ENCODE data around the gene DOCK2.

DOCK2 gene

DNA sequence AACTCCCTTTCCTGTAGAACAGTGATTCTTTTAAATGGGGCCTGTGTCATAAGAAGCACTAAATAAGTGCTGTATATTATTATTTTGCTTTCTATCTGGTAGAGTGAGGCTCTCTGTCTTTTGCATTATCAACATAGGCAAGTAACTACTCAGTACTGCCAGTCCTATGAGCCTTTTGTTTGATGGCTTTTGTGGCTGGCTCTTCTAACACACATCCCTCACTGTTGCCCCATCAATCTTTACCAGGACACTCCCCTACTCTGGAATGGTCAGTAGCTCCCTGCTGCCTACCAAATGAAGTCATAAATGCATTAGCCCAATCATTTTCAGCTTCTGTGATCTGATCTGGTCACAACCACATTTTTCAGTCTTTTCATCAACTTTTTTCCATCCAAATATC, 205.6 kb downstream of the DOCK2 start:
- Histone ChIP-seq H3K4me2 (ENCODE audit: low read depth, low read length, poor library complexity, severe bottlenecking) (no peak overlapping the region), H2AFZ (ENCODE audit: low read length) (no peak overlapping the region), H3K36me3 (ENCODE audit: insufficient read depth, low read length) (peaks cover 35% of the 10 kb centered on the region; the same call in 1 of the 2 replicates), H3K4me3 (ENCODE audit: low read length, poor library complexity, severe bottlenecking) (no peak overlapping the region), H4K20me1 (ENCODE audit: insufficient read depth, low read length, poor library complexity, severe bottlenecking) (no peaks in the 10 kb centered on the region), H3K9ac (ENCODE audit: low read depth, low read length, poor library complexity, severe bottlenecking) (no peak overlapping the region), H3K79me2 (ENCODE audit: insufficient read depth, low read length) (no peaks in the 10 kb centered on the region), H3K4me1 (ENCODE audit: insufficient read depth, low read length, poor library complexity, severe bottlenecking) (no peaks in the 10 kb centered on the region), H3F3A (ENCODE audit: low read depth) (no peaks in the 10 kb centered on the region), H3K9me2 (replicated peaks; ENCODE audit: low read depth, low read length) (no peaks in the 10 kb centered on the region), H3K9me3 (ENCODE audit: insufficient read depth, low read depth, low read length) (no peaks in the 10 kb centered on the region), H3K27me3 (ENCODE audit: insufficient read depth, low read length, poor library complexity, severe bottlenecking) (no peaks in the 10 kb centered on the region)
- no peak for TF ChIP-seq EZH2phosphoT487 (IDR thresholded peaks at IDR 0.05; ENCODE audit: borderline replicate concordance)
- TF ChIP-seq, protein P1, sequence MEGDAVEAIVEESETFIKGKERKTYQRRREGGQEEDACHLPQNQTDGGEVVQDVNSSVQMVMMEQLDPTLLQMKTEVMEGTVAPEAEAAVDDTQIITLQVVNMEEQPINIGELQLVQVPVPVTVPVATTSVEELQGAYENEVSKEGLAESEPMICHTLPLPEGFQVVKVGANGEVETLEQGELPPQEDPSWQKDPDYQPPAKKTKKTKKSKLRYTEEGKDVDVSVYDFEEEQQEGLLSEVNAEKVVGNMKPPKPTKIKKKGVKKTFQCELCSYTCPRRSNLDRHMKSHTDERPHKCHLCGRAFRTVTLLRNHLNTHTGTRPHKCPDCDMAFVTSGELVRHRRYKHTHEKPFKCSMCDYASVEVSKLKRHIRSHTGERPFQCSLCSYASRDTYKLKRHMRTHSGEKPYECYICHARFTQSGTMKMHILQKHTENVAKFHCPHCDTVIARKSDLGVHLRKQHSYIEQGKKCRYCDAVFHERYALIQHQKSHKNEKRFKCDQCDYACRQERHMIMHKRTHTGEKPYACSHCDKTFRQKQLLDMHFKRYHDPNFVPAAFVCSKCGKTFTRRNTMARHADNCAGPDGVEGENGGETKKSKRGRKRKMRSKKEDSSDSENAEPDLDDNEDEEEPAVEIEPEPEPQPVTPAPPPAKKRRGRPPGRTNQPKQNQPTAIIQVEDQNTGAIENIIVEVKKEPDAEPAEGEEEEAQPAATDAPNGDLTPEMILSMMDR (conservative IDR thresholded peaks at IDR 0.05; ENCODE audit: low read length), result no peak

DNA sequence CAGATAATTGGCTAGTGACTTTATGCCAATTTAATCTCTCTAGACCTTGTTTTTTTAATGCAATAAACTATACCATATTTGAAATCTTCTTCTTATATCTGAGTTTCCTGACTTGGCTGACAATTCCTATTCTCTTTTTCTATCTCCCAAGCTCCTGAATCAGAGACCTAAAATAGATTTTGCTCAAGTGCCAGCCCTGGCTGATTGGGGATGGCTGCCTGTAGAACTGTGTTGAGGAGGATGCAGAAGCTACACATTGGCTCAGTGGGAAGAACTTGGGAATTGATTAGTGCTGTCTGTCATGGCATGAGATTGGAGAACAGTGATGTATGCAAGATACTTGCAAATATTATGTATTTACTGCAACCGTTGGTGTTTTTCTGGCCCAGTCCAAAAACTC, 210.4 kb downstream of the DOCK2 start:
- no peaks in the 10 kb centered on the region for H3K79me2 ChIP-seq (ENCODE audit: insufficient read depth, low read length)
- H4K20me1 ChIP-seq (ENCODE audit: insufficient read depth, low read length, poor library complexity, severe bottlenecking), result no peaks in the 10 kb centered on the region
- no peak overlapping the region for H2AFZ ChIP-seq (ENCODE audit: low read length)
- H3K4me3 ChIP-seq (ENCODE audit: low read length, poor library complexity, severe bottlenecking), result no peak overlapping the region
- peaks cover 32% of the 10 kb centered on the region; the same call in 1 of the 2 replicates for H3K36me3 ChIP-seq (ENCODE audit: insufficient read depth, low read length)
- H3K27me3 ChIP-seq (ENCODE audit: insufficient read depth, low read length, poor library complexity, severe bottlenecking), result no peaks in the 10 kb centered on the region
- TF ChIP-seq, protein P1 (conservative IDR thresholded peaks at IDR 0.05; ENCODE audit: low read length), result no peak
- TF ChIP-seq EZH2phosphoT487 (IDR thresholded peaks at IDR 0.05; ENCODE audit: borderline replicate concordance), result no peak
- no peaks in the 10 kb centered on the region for H3F3A ChIP-seq (ENCODE audit: low read depth)
- no peaks in the 10 kb centered on the region for H3K9me2 ChIP-seq (replicated peaks; ENCODE audit: low read depth, low read length)
- peaks cover 9% of the 10 kb centered on the region; the same call in 1 of the 2 replicates for H3K9me3 ChIP-seq (ENCODE audit: insufficient read depth, low read depth, low read length)
- no peak overlapping the region for H3K9ac ChIP-seq (ENCODE audit: low read depth, low read length, poor library complexity, severe bottlenecking)
- H3K4me1 ChIP-seq (ENCODE audit: insufficient read depth, low read length, poor library complexity, severe bottlenecking), result no peaks in the 10 kb centered on the region
- H3K4me2 ChIP-seq (ENCODE audit: low read depth, low read length, poor library complexity, severe bottlenecking), result no peak overlapping the region

DNA sequence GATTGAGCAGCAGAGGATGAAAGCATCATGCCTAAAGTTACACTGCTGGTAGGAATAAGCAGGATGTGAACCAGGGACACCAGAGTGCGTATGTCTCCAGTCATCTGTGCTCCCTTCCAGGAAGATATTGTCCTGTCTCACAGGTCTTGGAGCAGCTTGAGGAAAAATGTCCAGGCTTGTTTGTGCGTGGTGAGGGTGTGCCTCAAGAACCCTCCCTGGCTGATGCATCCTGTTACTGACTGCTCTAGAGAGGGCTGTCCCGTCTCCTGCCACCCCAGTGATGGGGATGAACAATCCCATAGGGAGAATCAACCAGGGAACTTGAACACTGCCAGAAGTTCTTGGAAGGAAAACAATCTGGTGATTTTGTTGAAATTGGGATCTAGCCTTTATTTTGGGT, 211.2 kb downstream of the DOCK2 start:
- no peaks in the 10 kb centered on the region for H3K27me3 ChIP-seq (ENCODE audit: insufficient read depth, low read length, poor library complexity, severe bottlenecking)
- TF ChIP-seq, protein P1 (conservative IDR thresholded peaks at IDR 0.05; ENCODE audit: low read length), result no peak
- no peak for TF ChIP-seq EZH2phosphoT487 (IDR thresholded peaks at IDR 0.05; ENCODE audit: borderline replicate concordance)
- H3K4me3 ChIP-seq (ENCODE audit: low read length, poor library complexity, severe bottlenecking), result no peak overlapping the region
- H3K9me3 ChIP-seq (ENCODE audit: insufficient read depth, low read depth, low read length), result peaks cover 9% of the 10 kb centered on the region; the same call in 1 of the 2 replicates
- no peak overlapping the region for H3K4me2 ChIP-seq (ENCODE audit: low read depth, low read length, poor library complexity, severe bottlenecking)
- no peaks in the 10 kb centered on the region for H3K4me1 ChIP-seq (ENCODE audit: insufficient read depth, low read length, poor library complexity, severe bottlenecking)
- H3K9me2 ChIP-seq (replicated peaks; ENCODE audit: low read depth, low read length), result no peaks in the 10 kb centered on the region
- H4K20me1 ChIP-seq (ENCODE audit: insufficient read depth, low read length, poor library complexity, severe bottlenecking), result no peaks in the 10 kb centered on the region
- no peak overlapping the region for H3K9ac ChIP-seq (ENCODE audit: low read depth, low read length, poor library complexity, severe bottlenecking)
- no peak overlapping the region for H2AFZ ChIP-seq (ENCODE audit: low read length)
- peaks cover 28% of the 10 kb centered on the region; the same call in 1 of the 2 replicates for H3K36me3 ChIP-seq (ENCODE audit: insufficient read depth, low read length)
- no peaks in the 10 kb centered on the region for H3K79me2 ChIP-seq (ENCODE audit: insufficient read depth, low read length)
- no peaks in the 10 kb centered on the region for H3F3A ChIP-seq (ENCODE audit: low read depth)

All from Loucy (cell line).